ENCODE data around the gene OR4X1.
A peak's percentile ranks its signal among the peaks of the same experiment; 100 is the strongest.
"Not testable (repeated sequence)": the region's sequence is repeated elsewhere in the genome, so short reads cannot be mapped to it uniquely, and the experiment has no call there.

Gene OR4X1

GRCh38 chr11:48263423-48263911, at the start of gene OR4X1:
Gene OR4X1, plus strand, starts transcription at chr11:48263861. Its CDS starts 0 bp downstream, at chr11:48263861.
- no peak for DNase-seq

GRCh38 chr11:48216510-48216909, 47.2 kb upstream of the OR4X1 start, which contains the start of gene OR4B1:
Gene OR4B1, plus strand, starts transcription at chr11:48216810. Its CDS starts 0 bp downstream, at chr11:48216810.
- no peak for DNase-seq

DNA sequence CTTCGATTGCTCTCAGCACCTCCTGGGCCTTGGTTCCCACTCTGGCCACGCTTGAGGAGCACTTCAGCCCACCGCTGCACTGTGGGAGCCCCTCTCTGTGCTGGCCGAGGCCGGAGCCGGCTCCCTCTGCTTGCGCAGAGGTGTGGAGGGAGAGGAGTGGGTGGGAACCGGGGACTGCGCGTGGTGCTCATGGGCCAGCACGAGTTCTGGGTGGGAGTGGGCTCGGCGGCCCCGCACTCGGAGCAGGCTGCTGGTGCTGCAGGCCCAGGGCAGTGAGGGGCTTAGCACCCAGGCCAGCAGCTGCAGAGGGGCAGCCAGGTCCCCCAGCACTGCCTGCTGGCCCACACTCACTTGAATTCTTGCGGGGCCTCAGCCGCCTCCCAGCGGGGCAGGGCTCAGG, 34.9 kb upstream of the OR4X1 start:
- DNase-seq, result no peak

DNA sequence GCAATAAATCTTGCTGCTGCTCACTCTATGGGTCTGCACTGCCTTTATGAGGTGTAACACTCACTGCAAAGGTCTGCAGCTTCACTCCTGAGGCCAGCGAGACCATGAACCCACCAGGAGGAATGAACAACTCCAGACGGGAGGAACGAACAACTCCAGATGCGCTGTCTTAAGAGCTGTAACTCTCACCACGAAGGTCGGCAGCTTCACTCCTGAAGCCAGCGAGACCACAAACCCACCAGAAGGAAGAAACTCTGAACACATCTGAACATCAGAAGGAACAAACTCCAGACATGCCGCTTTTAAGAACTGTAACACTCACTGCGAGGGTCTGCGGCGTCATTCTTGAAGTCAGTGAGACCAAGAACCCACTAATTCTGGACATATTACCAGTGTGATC, 33.6 kb upstream of the OR4X1 start:
- DNase-seq, result not testable (repeated sequence)

DNA sequence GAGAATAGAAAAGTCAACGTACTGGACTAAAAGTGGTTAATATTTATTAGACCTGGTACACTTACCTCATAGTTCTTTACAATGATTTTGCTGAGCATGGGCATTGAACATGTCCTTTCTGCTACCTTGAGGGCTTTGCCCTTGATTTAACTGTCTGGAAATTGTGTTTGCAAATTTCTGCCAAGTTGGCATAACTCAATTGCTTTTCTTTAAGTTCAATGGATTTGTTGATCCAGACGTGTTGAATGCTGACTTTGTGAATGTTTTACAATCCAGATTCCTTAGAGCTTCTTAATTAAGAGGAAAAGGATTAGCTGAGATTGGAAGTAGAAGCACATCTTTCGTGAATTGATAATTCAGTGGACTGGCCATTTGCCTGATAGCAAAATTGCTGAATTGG, 25.9 kb upstream of the OR4X1 start:
- no peak for DNase-seq

DNA sequence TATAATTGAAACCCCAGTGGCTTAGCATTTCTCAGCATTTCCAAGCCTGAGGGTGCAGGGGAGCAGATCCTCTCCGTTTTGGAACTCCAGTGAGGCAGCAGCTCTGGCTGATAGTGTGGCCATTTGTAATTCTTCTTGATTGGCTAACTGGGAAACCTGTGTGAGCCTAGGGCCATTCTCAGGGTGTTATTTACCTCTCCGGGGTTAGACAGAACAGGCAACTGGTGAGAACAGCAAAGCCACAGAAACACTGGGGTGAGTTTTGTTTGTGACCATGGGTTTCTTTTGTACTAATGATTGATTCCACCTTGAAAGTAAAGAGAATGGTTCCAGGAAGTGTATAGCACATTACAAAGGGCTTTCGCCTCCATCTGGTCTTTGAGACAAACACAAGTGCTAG, 21.2 kb upstream of the OR4X1 start:
- DNase-seq, result no peak

- DNase-seq, result no peak
These were observed 18.9 kb upstream of the OR4X1 start, which contains the start of gene OR4X2 for GRCh38 chr11:48244804-48245203. Gene OR4X2, plus strand, starts transcription at chr11:48245104. Its CDS starts 0 bp downstream, at chr11:48245104.

GRCh38 chr11:48248902-48249301, 14.8 kb upstream of the OR4X1 start:
- no peak for DNase-seq

- DNase-seq, result no peak
These were observed 2.1 kb upstream of the OR4X1 start for GRCh38 chr11:48261600-48261999.

DNA sequence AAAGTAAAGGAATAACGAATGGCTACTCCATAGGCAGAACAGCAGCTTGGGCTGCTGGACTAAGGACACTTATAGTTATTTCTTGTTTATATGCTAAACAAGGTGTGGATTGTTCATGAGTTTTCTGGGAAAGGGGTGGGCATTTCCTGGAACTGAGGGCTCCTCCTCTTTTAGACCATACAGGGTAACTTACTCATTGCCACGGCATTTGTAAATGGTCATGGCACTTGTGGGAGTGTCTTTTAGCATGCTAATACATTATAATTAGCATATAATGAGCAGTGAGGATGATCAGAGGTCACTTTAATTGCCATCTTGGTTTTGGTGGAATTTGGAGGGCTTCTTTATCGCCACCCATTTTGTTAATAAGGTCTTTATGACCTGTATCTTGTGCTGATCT, 7.0 kb downstream of the OR4X1 start:
- no peak for DNase-seq

GRCh38 chr11:48272606-48273005, 8.9 kb downstream of the OR4X1 start:
- no peak for DNase-seq

DNA sequence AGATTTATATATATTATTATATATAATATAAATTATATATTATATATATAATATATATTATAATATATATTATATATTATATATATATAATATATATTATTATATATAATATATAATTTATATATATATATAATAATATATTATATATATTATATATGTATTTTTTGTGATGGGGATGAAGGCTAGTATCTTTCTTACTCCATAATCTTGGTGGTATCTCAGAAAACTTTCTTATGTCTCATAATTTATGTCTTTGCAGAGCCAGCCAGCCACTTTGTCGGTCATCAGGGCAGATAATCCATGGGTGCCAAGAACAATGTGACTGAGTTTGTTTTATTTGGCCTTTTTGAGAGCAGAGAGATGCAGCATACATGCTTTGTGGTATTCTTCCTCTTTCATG, 42.3 kb downstream of the OR4X1 start, which contains the start of gene OR4S1:
Gene OR4S1, plus strand, starts transcription at position 301 of the 400 bp plus-strand sequence. Its CDS starts 0 bp downstream, at position 301.
- no peak for DNase-seq

- peak; percentile 2 to 64 (median 28) for DNase-seq
These were observed 44.2 kb downstream of the OR4X1 start for GRCh38 chr11:48307760-48308386.

DNA sequence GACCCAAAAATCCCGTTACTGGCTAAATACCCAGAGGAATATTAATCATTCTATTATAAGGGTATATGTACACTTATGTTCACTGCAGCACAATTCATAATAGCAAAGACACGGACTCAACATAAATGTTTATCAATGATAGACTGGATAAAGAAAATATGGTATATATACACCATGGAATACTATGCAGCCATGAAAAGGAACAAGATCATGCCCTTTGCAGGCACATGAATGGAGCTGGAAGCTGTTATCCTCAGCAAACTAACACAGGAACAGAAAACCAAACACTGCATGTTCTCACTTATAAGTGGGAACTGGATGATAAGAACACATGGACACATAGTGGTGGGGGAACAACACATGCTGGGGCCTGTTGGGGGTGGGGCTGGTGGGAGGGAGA, 49.9 kb downstream of the OR4X1 start:
- DNase-seq, result not testable (repeated sequence)
